A673 (cell line): ENCODE results near the gene ADGRL3.

Source experiments
- EZH2 ChIP-seq: fragments of 200-600 bp; sonication (generic); IDR thresholded peaks from 2 replicates; pipeline ENCODE4 v1.6.1; 2017; ENCODE audit warnings: borderline replicate concordance, low read depth, mild to moderate bottlenecking, mixed read lengths, antibody characterized with exemption, low read length; ENCODE audit not compliant: poor library complexity, severe bottlenecking
- TF ChIP-seq, protein P1 (sequence below): fragments of 300-800, 200-600 bp; sonication (generic); conservative IDR thresholded peaks from 2 replicates; pipeline ENCODE4 v1.5.1; 2017; ENCODE audit warnings: low read depth, mild to moderate bottlenecking, antibody characterized with exemption, low read length, moderate library complexity, mixed read lengths

DNA sequence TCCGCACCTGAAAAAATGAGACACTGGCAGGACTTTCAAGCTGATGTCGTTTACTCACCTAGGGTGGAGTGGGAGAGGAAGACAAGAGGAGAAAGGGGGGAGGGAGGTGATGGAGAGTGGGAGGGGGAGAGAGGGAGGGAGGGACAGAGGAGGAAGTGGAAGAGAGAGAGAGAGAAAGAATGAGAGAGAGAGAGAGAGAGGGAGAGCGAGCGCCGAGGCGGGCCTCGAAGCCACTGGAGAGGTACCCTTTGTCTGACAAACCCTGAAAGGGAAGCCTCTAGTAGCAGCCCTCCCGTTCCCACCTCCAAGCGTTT is 296 bp upstream of the ADGRL3 start:
- TF ChIP-seq, protein P1, sequence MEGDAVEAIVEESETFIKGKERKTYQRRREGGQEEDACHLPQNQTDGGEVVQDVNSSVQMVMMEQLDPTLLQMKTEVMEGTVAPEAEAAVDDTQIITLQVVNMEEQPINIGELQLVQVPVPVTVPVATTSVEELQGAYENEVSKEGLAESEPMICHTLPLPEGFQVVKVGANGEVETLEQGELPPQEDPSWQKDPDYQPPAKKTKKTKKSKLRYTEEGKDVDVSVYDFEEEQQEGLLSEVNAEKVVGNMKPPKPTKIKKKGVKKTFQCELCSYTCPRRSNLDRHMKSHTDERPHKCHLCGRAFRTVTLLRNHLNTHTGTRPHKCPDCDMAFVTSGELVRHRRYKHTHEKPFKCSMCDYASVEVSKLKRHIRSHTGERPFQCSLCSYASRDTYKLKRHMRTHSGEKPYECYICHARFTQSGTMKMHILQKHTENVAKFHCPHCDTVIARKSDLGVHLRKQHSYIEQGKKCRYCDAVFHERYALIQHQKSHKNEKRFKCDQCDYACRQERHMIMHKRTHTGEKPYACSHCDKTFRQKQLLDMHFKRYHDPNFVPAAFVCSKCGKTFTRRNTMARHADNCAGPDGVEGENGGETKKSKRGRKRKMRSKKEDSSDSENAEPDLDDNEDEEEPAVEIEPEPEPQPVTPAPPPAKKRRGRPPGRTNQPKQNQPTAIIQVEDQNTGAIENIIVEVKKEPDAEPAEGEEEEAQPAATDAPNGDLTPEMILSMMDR, result no peak
- TF ChIP-seq EZH2, result no peak
